ENCODE results near the gene SNCAIP.

DNA sequence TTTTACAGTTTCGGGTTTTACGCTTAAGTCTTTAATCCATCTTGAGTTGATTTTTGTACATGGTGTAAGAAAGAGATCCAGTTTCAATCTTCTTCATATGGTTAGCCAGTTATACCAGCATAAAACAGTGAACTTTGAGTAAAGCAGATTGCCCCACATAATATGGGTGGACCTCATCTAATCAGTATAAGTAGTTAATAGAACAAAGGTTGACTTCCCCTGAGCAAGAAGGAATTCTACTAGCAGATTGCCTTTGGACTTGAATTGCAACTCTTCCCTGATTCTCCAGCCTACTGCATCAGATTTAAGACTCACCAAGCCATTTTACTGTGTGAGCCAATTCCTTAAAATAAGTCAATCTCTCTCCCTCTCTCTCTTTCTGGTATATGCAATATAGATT, 173.2 kb downstream of the SNCAIP start:
- TF ChIP-seq, protein P1, sequence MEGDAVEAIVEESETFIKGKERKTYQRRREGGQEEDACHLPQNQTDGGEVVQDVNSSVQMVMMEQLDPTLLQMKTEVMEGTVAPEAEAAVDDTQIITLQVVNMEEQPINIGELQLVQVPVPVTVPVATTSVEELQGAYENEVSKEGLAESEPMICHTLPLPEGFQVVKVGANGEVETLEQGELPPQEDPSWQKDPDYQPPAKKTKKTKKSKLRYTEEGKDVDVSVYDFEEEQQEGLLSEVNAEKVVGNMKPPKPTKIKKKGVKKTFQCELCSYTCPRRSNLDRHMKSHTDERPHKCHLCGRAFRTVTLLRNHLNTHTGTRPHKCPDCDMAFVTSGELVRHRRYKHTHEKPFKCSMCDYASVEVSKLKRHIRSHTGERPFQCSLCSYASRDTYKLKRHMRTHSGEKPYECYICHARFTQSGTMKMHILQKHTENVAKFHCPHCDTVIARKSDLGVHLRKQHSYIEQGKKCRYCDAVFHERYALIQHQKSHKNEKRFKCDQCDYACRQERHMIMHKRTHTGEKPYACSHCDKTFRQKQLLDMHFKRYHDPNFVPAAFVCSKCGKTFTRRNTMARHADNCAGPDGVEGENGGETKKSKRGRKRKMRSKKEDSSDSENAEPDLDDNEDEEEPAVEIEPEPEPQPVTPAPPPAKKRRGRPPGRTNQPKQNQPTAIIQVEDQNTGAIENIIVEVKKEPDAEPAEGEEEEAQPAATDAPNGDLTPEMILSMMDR (IDR thresholded peaks at IDR 0.05): no peak
- TF ChIP-seq POLR2AphosphoS5 (IDR thresholded peaks at IDR 0.05) (no peak), POLR2A (IDR thresholded peaks at IDR 0.05) (no peak)

Measured in stomach (tissue), 4 donors.